ENCODE results near the gene IL11.

IL11 gene

DNA sequence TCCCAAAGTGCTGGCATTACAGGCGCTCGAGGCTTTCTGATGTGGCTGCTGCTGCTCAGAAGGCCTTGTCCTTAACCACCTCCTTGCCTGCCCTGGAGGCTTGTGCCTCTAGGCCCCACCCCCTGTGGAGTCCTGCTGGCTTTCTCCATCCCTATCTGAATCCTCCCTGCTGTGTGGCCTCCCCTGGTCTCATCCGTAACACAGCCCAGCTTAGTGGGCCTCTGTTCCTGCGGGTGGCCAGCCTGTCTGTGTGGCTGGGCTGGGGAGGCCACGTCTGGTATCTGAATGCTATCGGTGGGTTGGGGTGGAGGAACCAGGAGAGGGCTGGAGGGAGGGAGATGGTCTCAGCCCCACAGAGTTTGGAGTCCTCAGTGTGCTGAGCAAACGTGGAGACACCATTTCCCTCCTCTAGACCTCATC lies 20.2 kb upstream of the IL11 start:
- no peak for DNase-seq

DNA sequence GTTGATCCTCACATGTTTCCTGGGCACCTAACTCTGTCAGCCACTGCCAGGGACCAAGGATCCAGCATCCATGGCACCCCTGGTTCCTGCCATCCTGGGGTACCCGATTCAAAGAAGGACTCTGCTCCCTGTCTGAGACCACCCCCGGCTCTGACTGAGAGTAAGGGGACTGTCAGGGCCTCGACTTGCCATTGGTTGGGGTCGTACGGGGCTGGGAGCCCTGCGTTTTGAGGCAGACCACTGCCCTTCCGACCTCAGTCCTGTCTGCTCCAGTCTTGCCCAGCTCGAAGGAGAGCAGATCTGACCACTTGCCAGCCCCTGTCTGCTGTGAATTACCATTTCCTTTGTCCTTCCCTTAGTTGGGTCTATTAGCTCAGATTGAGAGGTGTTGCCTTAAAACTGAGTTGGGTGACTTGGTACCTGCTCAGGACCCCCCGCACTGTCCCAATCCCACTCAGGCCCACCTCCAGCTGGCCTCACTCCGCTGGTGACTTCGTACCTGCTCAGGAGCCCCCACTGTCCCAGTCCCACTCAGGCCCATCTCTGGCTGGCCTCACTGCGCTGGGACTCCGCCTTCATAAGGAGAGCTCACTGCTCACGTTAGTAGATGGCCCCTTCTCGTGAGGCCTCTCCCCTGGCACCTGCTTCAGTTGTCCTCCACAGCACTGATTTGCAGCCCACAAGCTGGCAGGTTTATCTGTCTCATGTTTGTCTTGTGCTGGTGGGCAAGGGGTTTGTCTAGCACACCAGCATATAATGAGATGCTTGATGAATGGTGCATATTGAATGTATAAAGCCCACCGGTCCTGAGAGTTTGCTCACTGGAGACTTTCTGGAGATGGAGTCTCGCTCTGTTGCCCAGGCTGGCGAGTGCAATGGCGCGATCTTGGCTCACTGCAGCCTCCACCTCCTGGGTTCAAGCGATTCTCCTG lies 19.4 kb upstream of the IL11 start:
- no peak for DNase-seq

DNA sequence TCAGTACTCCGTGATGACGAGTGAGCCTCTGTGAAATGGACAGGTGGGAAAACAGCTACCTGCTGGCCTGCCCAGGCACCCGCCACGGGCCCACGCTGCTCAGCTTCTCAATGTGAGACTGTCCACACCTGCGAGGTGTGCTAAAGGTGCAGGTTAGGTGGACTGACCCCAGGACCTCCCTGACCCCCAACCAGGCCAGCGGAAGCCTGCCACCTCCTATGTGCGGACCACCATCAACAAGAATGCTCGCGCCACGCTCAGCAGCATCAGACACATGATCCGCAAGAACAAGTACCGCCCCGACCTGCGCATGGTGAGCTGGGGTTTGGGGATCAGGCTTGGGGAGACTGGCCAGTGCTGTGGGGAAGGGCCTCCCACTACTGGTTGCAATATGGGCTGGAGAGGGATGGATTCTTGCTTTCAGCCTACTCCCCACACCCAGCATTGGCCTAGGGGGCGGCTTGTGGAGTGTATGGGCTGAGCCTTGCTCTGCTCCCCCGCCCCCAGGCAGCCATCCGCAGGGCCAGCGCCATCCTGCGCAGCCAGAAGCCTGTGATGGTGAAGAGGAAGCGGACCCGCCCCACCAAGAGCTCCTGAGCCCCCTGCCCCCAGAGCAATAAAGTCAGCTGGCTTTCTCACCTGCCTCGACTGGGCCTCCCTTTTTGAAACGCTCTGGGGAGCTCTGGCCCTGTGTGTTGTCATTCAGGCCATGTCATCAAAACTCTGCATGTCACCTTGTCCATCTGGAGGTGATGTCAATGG lies 17.7 kb upstream of the IL11 start:
- no peak for DNase-seq

DNA sequence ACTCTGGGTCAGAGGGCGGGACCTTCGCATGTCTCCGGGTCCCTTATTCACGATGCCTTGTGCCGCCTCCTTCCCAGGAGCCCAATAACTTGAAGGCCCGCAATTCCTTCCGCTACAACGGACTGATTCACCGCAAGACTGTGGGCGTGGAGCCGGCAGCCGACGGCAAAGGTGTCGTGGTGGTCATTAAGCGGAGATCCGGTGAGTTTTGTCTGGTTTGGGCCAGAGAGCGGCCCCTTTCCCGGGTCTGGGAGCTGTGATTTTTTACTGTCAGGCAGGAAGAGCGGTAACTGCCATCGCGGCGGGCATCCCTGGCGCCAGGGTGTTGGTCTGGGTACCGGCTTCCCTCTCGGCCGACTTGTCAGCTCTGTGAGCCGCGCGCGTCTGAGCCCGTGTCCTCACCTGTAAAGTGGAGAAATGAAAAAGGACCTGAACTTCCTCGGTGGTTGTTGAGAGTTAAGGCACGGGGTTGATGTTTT lies 16.3 kb upstream of the IL11 start:
- no peak for DNase-seq

DNA sequence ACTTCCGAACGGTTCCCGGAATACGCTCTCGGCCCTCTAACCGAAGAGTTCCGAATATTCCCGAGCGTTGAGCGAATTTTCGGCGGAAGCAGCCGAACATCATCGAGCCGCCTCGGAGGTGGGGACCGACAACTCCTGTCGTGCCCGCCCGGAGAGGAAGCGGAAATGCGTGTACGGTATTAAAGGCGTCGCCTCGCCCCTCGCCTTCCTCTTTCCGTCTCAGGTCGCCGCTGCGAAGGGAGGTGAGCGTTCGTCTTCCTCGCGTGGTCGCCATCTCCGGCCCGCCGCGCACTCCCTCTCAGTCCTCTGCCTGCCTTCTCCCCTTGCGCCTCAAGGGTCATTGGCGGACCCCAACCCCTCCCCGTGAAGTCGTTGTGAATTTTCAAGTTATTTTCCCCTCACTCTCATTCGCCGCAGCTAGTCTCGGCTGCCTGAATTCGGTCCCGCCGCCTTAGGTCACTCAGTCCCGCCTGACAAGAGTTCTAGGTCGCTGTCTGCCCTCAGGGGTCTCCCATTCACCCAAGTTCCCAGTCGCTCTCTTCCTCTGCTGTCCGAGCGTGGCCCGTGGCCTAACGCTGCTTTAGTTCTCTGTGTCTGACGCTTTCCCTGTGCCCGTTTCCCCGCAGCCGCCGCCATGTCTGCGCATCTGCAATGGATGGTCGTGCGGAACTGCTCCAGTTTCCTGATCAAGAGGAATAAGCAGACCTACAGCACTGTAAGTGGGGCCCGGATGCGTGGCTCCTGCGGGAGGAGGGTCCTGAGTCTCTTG lies 15.6 kb upstream of the IL11 start, which contains the start of gene RPL28:
Gene RPL28, plus strand, starts transcription at position 209 of the 769 bp plus-strand sequence. Its CDS starts 426 bp downstream, at position 635.
- peak; percentile 97 for DNase-seq

DNA sequence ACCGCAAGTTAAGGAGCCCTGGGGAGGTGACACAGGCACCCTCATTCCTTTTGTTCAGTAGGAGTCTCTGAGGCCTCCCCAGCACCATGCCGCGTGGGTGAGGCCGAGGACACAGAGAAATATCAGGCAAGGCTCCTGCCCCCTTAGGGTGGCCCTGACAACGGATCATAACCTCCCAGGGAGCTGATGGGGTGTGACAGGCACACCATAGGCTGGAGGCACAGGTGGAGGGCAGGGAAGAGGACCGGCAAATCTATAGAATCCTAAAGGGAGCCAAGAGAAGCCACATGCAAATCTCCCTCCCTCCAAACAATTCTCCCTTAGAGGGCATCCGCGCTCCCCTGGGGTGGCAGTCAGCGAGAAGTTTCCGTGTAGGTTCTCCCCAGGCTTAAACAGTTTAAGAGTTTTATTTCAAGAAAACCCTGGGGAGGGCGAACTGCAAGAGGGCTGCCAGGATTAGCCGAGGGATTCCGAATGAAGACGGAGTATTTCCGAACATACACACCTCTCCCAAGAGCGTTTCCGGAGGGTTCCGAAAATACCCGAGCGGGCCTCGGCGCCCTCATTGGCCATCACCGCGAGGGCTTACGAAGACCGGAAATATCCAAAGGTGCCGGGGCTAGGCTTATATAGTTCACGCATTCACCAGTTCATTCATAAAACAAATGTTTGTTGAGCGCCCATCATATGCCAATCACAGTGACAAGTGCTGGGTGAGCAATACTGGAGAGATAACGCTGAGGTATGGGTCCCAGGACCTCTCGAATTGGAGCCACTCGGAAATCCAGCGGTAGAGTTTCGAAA lies 14.9 kb upstream of the IL11 start:
- peak; percentile 93 for DNase-seq

DNA sequence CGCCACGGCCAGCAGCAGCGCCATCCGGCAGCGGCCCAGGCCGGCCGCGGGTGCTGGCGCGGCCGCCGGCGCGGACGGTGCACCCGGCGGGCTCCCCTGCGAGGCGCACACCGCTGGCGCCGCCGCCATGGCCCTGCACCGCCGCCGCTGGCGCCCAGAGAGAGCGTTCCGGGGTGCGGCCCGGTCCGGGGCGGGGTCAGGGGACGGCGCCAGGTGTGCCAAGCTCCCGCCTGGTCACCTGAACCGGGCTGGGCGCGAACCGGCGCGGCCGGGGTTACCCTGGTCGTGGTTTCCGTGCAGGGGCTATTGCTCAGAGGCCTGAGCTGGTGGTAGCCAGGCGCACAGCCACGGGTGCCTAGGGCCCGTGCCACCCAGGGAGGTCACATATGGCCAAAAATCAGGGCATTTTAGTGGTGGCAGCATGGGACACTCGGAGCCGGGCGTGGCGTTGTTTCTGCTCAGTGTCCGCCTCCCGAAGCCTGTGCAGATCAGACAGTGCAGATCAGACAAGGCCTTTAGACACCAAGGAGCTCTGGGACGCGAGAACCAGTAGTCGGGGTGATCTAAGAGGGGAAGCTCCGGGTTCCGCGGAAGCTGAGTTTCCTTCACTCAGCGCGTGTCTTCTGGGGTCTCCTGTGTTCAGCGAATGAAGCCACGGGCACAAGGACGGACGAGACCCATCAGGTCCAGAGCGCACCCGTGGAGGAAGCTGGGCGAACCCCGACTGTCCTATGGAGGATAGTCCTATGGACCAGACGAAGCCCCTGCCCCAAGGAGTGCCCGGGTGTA lies 14.1 kb upstream of the IL11 start, which contains the start of gene TMEM238:
Gene TMEM238, minus strand, starts transcription at position 162 of the 789 bp plus-strand sequence. Its CDS starts 33 bp downstream, at position 129.
- no peak for DNase-seq

DNA sequence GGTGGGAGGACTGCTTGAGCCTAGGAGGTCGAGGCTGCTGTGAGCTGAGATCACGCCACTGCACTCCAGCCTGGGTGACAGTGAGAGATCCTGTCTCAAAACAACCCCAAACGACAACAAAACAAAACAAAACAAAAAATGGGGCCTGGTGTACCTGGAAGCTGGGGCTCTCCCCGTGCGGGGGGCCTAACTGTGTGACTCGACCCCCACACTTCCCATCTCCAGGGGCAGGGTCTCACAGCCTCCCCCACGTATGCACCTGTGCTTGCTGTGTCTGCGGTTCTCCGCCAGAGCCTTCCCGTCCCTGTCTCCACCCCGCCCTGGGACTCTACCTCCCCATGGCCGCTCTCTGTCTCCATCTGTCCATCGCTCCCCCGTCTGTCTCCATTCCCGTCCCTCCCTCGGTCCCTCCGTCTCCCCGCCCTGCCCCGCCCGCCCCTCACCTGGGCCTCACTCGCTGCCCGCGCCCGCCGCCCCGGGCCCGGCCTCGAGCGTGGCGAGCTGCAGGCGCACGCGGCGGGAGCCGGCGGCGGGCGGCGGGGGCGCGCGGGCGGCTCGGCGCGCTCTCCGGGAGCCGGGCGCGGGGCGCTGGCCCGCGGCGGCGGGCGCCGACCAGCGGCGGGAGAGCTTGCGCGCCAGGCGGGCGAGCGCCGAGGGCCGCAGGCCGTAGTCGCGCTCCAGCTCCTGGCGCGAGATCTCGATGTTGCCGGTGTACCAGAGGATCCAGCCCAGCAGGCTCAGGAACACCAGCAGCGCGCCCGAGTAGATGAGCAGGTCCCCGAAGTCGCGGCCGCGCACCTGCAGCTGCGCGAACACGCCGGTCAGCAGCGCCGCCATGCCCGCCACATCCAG lies 13.2 kb upstream of the IL11 start:
- DNase-seq = peak; percentile 72

DNA sequence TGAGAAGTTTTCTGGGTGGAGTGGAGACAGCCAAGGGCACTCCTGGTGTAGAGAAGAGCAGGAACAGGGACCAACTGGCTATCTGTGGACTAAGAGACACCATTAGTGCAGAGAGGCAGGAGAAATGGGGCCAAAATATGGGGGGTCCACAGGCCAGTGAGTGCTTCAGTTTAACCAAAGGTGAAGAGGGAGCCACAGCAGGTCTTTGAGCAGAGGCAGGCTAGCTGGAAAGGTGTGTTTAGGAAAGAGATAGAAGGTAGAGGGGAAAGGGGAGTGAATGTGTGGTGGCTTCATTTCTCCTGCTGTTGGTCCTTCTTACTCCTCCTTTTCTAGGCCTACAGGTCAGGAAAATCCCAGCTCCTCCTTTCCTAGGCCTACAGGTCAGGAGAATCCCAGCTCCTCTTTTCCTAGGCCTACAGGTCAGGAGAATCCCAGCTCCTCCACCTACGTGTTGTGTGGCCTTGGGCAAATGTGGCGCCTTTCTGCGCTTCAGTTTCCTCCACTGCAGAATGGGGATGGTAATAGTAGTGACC lies 12.3 kb upstream of the IL11 start:
- DNase-seq = no peak

DNA sequence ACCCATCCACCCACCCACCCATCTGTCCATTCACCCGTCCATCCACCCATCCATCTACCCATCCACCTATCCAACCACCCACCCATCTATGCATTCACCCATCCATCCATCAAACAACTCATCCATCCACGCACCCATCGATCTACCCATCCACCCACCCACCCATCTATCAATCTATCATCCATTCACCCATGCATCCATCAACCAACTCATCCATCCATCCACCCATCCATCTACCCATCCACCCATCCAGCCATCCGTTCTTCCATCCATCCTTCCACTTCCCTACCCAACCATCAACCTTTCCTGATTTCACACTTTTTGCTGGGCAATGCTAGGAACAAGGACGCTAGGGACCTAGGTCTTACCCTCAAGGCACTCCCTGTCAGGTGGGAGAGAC lies 11.8 kb upstream of the IL11 start:
- no peak for DNase-seq

DNA sequence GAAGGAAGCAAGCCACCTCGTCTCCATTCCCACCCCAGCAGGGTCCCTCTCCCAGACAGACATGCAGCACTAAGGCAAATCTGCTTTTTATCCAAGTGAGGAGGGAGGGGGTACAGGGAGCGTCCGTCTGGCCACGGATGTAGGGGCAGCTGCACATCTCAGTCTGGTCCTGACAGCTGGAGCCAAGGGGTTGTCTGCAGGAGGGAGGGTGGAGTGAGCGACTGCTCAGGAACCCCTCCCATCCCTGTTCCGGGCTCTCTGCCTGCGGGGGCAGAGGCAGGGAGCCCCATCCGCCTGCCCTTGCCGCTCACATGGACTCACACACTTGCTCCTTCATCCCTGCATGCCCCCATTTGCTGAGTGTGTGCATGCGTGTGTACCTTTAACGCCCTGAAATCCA lies 8.9 kb upstream of the IL11 start:
- no peak for DNase-seq

DNA sequence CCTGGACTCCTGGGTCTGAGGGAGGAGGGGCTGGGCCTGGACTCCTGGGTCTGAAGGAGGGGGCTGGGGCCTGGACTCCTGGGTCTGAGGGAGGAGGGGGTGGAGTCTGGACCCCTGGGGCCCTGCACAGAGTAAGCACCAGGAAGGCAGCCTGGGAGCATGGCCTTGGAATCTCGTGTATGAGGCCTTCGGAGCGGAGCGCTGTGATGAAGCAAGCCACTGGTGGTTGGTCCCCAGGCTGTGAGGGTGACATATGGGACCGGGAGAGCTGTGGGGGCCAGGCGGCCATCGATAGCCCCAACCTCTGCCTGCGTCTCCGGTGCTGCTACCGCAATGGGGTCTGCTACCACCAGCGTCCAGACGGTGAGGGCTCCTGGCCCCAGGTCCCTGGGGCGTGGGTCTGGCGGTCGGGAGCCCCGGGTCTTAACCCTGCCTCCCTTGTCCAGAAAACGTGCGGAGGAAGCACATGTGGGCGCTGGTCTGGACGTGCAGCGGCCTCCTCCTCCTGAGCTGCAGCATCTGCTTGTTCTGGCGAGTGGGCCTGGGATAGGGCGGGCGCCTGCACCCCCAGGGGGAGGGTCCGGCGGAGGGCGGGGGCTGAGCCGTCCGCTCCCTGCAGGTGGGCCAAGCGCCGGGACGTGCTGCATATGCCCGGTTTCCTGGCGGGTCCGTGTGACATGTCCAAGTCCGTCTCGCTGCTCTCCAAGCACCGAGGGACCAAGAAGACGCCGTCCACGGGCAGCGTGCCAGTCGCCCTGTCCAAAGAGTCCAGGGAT lies 7.3 kb upstream of the IL11 start:
- DNase-seq = no peak

DNA sequence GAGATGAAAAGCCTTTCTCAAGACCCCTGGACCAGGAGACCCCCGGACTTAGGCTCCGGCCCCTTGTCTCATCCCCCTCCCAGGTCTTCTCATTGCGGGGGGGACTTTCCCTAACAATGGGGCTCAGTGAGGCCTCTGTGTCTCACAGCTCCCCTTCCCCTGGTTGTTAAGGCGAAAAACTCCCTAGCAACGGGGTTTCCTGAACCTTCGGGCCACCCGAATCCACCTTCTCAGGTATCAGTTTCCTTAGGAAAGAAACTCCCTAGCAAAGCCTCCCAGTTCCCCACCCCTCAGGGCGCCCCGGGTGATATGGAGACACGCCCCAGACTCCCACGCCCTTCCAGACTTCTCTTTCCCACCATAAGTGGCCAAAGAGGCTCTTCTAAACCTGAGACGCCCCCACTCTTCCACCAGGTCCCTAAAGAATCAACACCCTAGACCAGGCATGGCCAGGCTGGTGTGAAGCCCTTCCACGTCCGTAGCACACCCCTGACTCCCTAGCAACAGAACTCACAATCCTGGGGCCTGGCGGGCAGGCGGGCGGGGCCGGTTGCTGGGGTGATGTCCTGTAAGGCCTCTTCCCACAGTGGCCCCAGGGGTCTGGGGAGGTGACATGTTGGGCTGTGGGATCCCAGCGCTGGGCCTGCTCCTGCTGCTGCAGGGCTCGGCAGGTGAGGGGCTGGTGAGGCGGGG lies 6.1 kb upstream of the IL11 start, which contains the start of gene TMEM190:
Gene TMEM190, plus strand, starts transcription at position 586 of the 693 bp plus-strand sequence. Its CDS starts 28 bp downstream, at position 614.
- no peak for DNase-seq

DNA sequence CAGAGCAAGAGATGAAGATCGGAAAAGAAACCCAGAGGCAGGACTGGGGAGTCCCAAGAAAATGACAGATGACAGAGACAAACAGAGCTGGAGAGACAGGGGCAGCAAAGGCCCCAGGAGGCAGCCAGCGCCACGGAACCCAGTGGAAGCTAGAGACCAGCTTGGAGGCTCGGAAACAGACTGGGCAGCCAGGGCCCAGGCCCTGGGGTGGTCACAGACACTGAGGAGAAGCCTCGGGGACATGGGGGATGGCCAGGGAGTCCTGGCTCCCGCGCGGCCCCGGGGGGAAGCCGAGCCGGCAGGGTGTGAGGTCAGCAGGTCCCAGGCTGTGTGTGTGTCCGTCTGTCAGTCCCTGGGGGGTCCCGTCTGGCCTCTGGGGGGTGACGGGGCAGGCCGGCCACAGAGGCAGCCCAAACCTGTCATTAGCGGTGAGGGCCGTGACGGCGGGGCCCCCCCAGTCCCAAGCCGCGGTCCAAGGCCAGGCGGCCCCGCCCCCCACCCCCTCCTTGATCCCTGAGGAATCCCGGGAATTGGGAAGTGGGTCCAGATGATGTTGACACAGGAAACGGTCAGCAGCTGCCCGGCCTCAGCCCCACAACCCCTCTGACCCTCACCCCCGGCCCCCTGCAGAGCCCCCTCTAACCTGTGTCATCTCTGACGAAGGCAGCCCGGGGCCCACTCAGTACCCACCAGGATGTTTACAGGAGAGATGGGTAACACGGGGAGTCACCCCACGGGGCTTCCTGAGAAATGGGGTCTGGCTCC lies 3.9 kb upstream of the IL11 start:
- no peak for DNase-seq

DNA sequence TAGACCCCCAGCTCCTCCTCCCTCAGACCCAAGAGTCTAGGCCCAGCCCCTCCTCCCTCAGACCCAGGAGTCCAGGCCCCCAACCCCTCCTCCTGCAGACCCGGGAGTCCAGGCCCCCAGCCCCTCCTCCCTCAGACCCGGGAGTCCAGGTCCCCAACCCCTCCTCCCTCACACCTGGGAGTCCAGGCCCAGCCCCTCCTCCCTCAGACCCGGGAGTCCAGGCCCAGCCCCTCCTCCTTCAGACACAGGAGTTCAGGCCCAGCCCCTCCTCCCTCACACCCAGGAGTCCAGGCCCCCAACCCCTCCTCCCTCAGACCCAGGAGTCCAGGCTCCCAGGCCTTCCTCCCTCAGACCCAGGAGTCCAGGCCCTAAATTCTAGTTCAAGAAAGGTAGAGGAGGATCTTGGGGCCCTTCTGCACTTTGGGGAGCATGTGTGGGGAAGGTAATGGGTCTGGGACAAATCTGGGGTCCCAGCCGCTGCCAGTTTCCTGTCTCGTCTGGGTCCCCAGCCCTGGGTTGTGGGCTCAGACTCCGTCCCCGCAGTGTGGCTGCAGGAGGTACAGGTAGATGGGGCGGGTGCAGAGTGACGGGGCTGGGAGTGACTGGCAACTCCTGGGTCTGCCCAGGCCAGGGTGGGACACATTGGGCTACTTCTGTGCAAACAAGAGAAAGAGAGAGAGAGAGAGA lies 3.2 kb upstream of the IL11 start:
- DNase-seq = no peak

DNA sequence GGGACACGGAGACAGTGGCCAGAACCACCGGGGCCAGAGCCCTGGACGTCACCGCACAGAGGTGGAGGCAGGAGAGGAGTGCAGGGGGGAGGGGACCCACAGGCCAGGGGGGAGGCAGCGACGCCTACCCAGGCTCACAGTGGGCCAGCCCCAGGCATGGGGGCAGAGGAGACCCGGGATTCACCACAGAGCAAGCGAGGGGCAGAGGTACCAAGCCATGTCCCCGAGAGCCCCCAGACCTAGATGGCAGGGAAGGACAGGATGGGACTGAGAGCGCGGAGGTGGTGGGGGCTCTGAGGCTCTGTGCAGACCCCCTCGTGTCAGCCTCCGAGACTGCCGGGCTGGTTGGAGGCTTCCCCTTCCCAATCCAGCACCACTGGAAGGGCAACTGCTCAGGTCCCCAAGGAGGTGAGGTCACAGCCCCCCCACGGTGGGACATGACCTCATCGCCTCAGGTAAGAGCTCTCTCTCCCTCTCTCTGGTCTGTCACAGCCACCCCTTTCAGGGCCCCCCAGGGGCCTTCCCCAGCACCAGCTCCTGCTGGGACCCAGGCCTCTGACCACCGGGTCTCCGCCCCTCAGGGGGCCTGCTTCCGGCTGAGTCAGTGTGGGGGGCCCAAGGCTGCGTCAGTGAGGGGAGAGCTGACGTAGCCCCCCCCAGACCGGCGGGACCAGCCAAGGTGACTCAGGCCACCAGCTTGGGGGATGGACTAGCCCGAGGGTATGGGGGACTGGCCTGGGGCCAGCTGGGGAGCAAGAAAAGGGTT lies 2.2 kb upstream of the IL11 start:
- DNase-seq = no peak
